Progenitor cell of endocrine pancreas (in vitro differentiated cells): Measurements from ENCODE around the gene TSHZ3. TPM values are rescaled to one million over a fixed set of nuclear protein-coding genes. Genes with fewer than 3 reads are reported as not detected.

Source experiments
- DNase-seq: peaks from one replicate; pipeline ENCODE4 v3.0.0; 2021; ENCODE audit warnings: low spot score; ENCODE audit not compliant: unreplicated experiment
- H3K27ac Mint-ChIP-seq: 2 replicates; pipeline ENCODE4 v1.8.0; 2021; ENCODE audit warnings: mild to moderate bottlenecking, moderate library complexity, mixed read lengths
- H3K27me3 Mint-ChIP-seq: 2 replicates; pipeline ENCODE4 v1.8.0; 2021; ENCODE audit warnings: mixed read lengths
- H3K36me3 Mint-ChIP-seq: 2 replicates; pipeline ENCODE4 v1.8.0; 2022; ENCODE audit warnings: mixed read lengths; ENCODE audit not compliant: insufficient read depth
- H3K4me1 Mint-ChIP-seq: 2 replicates; pipeline ENCODE4 v1.8.0; 2021; ENCODE audit warnings: low read depth, mixed read lengths
- H3K4me3 Mint-ChIP-seq: 2 replicates; pipeline ENCODE4 v1.8.0; 2021; ENCODE audit warnings: low read depth, mild to moderate bottlenecking, moderate library complexity, mixed read lengths
- H3K9me3 Mint-ChIP-seq: 2 replicates; pipeline ENCODE4 v1.8.0; 2021; ENCODE audit warnings: low read depth, mixed read lengths
- CTCF ChIP-seq: fragments of 200-600 bp; sonication (generic); IDR thresholded peaks from one replicate; pipeline ENCODE4 v1.5.0; 2021; ENCODE audit warnings: antibody characterized with exemption, mild to moderate bottlenecking; ENCODE audit not compliant: unreplicated experiment
- total RNA-seq: library from RNA; stranded (reverse); gene quantifications from 2 replicates; pipeline ENCODE4 v1.2.1, GENCODE V29; 2021

TSHZ3 gene
- total RNA-seq, 1 donor from 2014 or later, result 15.5 TPM

GRCh38 chr19:31289976-31290375 lies 59.3 kb downstream of the TSHZ3 start:
- Mint-ChIP-seq H3K27ac (no peak overlapping the region), H3K4me1 (no peaks in the 10 kb centered on the region), H3K27me3 (no peaks in the 10 kb centered on the region), H3K9me3 (peaks cover 12% of the 10 kb centered on the region), H3K36me3 (peaks cover 8% of the 10 kb centered on the region), H3K4me3 (no peak overlapping the region)
- no peak for DNase-seq
- TF ChIP-seq CTCF, result no peak

GRCh38 chr19:31289381-31289880 lies 59.8 kb downstream of the TSHZ3 start:
- peaks cover 12% of the 10 kb centered on the region for H3K9me3 Mint-ChIP-seq
- H3K4me1 Mint-ChIP-seq, result no peaks in the 10 kb centered on the region
- H3K27me3 Mint-ChIP-seq, result no peaks in the 10 kb centered on the region
- no peak overlapping the region for H3K27ac Mint-ChIP-seq
- H3K36me3 Mint-ChIP-seq, result peaks cover 8% of the 10 kb centered on the region
- no peak overlapping the region for H3K4me3 Mint-ChIP-seq
- no peak for DNase-seq
- TF ChIP-seq CTCF, result no peak

GRCh38 chr19:31286491-31286890 lies 62.7 kb downstream of the TSHZ3 start:
- H3K4me1 Mint-ChIP-seq, result peaks cover 9% of the 10 kb centered on the region
- no peaks in the 10 kb centered on the region for H3K27me3 Mint-ChIP-seq
- H3K36me3 Mint-ChIP-seq, result no peaks in the 10 kb centered on the region
- no peak overlapping the region for H3K27ac Mint-ChIP-seq
- no peak for TF ChIP-seq CTCF
- H3K9me3 Mint-ChIP-seq, result no peaks in the 10 kb centered on the region
- no peak overlapping the region for H3K4me3 Mint-ChIP-seq
- no peak for DNase-seq

- no peak for TF ChIP-seq CTCF
- Mint-ChIP-seq H3K27me3 (no peaks in the 10 kb centered on the region), H3K27ac (peak overlapping the region; percentile 25), H3K9me3 (no peaks in the 10 kb centered on the region), H3K4me1 (peaks cover 15% of the 10 kb centered on the region), H3K36me3 (no peaks in the 10 kb centered on the region), H3K4me3 (no peak overlapping the region)
- no peak for DNase-seq
Measured at GRCh38 chr19:31285744-31286143, 63.5 kb downstream of the TSHZ3 start.

GRCh38 chr19:31284621-31285020 lies 64.6 kb downstream of the TSHZ3 start:
- Mint-ChIP-seq H3K36me3 (peaks cover 1% of the 10 kb centered on the region), H3K27ac (no peak overlapping the region), H3K27me3 (no peaks in the 10 kb centered on the region), H3K4me3 (no peak overlapping the region), H3K4me1 (peaks cover 21% of the 10 kb centered on the region), H3K9me3 (no peaks in the 10 kb centered on the region)
- DNase-seq, result no peak
- TF ChIP-seq CTCF, result no peak
